Upper lobe of left lung (tissue), 4 donors: ENCODE results near the gene ETFB.

ENCODE experiments used
- POLR2A ChIP-seq, 4 donors: fragments of 450-650 bp; IDR thresholded peaks; one replicate each; pipeline ENCODE4 v1.5.1; 2016 to 2017; ENCODE audit warnings: antibody characterized with exemption in 4 of 4, mild to moderate bottlenecking in 2 of 4
- POLR2AphosphoS5 ChIP-seq, 2 donors: sonication (generic); formaldehyde crosslinking; IDR thresholded peaks; one replicate each; pipeline ENCODE4 v1.5.1; 2017; ENCODE audit warnings: antibody characterized with exemption in 2 of 2
- TF ChIP-seq, protein P1 (sequence below), 6 experiments: fragments of 450-650 bp in 4 of 6; fragments of 200-600 bp in 2 of 6; sonication (generic) in 2 of 6; IDR thresholded peaks; one replicate each; pipeline ENCODE4 v1.5.1; 2016 to 2019; ENCODE audit warnings: antibody characterized with exemption in 6 of 6

DNA sequence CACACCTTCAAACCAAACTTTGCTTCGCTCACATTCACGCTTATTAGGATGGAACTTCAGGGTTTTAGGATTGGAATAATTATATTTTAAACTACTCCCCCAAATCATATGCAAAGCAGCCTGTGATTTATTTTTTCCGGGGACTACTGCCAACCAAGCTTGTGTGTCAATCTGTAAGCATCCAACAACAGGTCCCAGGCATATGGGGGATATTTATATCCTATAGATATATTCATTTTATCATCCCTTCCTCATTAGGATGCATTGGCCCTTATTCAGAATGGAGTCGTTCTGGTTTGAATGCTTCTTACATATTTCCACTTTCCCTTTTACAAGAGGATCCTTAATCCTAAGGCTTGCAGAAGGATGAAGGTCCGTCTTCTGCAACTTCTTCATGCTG, 33.0 kb upstream of the ETFB start:
- TF ChIP-seq, protein P1, sequence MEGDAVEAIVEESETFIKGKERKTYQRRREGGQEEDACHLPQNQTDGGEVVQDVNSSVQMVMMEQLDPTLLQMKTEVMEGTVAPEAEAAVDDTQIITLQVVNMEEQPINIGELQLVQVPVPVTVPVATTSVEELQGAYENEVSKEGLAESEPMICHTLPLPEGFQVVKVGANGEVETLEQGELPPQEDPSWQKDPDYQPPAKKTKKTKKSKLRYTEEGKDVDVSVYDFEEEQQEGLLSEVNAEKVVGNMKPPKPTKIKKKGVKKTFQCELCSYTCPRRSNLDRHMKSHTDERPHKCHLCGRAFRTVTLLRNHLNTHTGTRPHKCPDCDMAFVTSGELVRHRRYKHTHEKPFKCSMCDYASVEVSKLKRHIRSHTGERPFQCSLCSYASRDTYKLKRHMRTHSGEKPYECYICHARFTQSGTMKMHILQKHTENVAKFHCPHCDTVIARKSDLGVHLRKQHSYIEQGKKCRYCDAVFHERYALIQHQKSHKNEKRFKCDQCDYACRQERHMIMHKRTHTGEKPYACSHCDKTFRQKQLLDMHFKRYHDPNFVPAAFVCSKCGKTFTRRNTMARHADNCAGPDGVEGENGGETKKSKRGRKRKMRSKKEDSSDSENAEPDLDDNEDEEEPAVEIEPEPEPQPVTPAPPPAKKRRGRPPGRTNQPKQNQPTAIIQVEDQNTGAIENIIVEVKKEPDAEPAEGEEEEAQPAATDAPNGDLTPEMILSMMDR (IDR thresholded peaks at IDR 0.05) = no peak
- TF ChIP-seq POLR2A (IDR thresholded peaks at IDR 0.05) (no peak), POLR2AphosphoS5 (IDR thresholded peaks at IDR 0.05) (no peak)
